Stimulated activated effector memory CD8-positive, alpha-beta T cell treated with anti-CD3 and anti-CD28 coated beads, Interleukin-12 subunit alpha, Interleukin-12 subunit beta, amount 100 ng/mL, for 72 hours (primary cell): Measurements from ENCODE around the gene LDHA.

ENCODE experiments used
- ATAC-seq: fragments of 150-1000 bp; cut with Tn5 transposase; 2 replicates; pipeline ENCODE4 v1.10.0; 2021
- DNase-seq, 2 donors: peaks; one replicate each; pipeline ENCODE4 v3.0.0; 2021 to 2022; ENCODE audit warnings: low spot score in 2 of 2
- H3K27ac Mint-ChIP-seq: one replicate; pipeline ENCODE4 v1.8.0; 2022; ENCODE audit warnings: mild to moderate bottlenecking, mixed read lengths
- H3K36me3 Mint-ChIP-seq: one replicate; pipeline ENCODE4 v1.8.0; 2022; ENCODE audit warnings: mild to moderate bottlenecking, mixed read lengths
- H3K4me1 Mint-ChIP-seq: one replicate; pipeline ENCODE4 v1.8.0; 2022; ENCODE audit warnings: mixed read lengths
- H3K4me3 Mint-ChIP-seq: one replicate; pipeline ENCODE4 v1.8.0; 2022; ENCODE audit warnings: mild to moderate bottlenecking, mixed read lengths
- H3K9me3 Mint-ChIP-seq: one replicate; pipeline ENCODE4 v1.8.0; 2022; ENCODE audit warnings: mixed read lengths

The LDHA gene

GRCh38 chr11:18419040-18419439 lies 24.7 kb downstream of the LDHA start:
- Mint-ChIP-seq H3K4me1 (no peaks in the 10 kb centered on the region), H3K9me3 (no peaks in the 10 kb centered on the region), H3K36me3 (no peaks in the 10 kb centered on the region), H3K4me3 (no peak overlapping the region), H3K27ac (no peak overlapping the region)
- DNase-seq (no peak), ATAC-seq (no peak)

DNA sequence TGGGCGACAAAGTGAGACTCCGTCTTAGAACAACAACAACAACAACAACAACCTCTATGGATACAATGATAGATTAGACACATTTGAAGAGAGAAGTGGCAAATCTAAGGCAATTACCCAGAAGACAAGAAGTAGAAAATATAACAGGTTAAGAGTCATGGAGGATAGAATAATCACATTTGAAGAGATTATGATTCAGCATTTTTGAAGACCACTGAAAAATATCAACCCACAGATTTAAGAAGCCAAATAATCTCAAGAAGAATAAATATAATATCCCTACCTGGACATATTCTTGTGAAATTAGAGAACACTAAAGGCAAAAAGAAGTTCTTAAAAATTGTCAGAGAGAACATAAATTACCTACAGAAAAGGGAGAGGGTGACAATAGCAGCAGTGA lies 25.7 kb downstream of the LDHA start:
- DNase-seq (no peak), ATAC-seq (no peak)
- Mint-ChIP-seq H3K4me3 (no peak overlapping the region), H3K27ac (no peak overlapping the region), H3K36me3 (no peaks in the 10 kb centered on the region), H3K9me3 (no peaks in the 10 kb centered on the region), H3K4me1 (no peaks in the 10 kb centered on the region)

DNA sequence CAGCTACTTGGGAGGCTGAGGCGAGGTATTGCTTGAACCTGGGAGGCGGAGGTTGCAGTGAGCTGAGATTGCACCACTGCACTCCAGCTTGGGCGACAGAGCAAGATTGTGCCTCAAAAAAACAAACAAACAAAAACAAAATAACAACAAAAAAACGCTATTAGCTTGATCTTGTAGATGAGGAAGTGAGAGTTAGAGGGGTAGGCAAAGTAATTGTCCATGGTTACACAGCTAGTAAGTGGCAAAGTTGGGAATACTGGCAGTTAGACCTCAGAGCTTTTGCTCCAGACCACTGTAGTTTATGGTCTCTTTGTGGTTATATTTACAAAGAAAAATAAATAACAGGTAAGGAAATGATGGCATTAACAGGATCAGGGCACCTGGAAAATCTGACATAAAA lies 32.9 kb downstream of the LDHA start:
- H3K36me3 Mint-ChIP-seq: no peaks in the 10 kb centered on the region
- ATAC-seq: no peak
- H3K27ac Mint-ChIP-seq: no peak overlapping the region
- no peak overlapping the region for H3K4me3 Mint-ChIP-seq
- no peak for DNase-seq
- H3K4me1 Mint-ChIP-seq: peaks cover 7% of the 10 kb centered on the region
- H3K9me3 Mint-ChIP-seq: peaks cover 3% of the 10 kb centered on the region

- ATAC-seq (no peak), DNase-seq (no peak)
- peaks cover 3% of the 10 kb centered on the region for H3K9me3 Mint-ChIP-seq
- peaks cover 7% of the 10 kb centered on the region for H3K4me1 Mint-ChIP-seq
- H3K4me3 Mint-ChIP-seq: no peak overlapping the region
- no peak overlapping the region for H3K27ac Mint-ChIP-seq
- H3K36me3 Mint-ChIP-seq: no peaks in the 10 kb centered on the region
These were observed 35.0 kb downstream of the LDHA start for GRCh38 chr11:18429332-18429731.

DNA sequence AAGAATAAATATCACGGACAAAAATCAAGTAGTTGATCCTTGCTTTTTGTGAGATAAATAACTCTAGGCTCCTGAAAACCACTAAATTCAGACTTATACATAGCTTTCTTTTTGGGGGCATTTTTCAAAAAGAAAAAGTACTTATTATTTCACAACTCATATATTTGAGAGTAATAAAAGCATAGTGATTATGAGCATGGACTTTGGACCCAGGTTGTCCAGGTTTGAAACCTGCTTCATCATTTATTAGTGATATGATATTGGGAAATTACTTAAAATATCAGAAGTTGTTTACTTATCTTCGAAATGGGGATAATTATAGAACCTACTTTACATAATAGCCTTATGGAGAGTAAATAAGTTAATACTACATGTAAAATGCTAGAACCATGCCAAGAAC lies 44.3 kb downstream of the LDHA start:
- Mint-ChIP-seq H3K4me1 (no peaks in the 10 kb centered on the region), H3K4me3 (no peak overlapping the region), H3K9me3 (no peaks in the 10 kb centered on the region), H3K36me3 (no peaks in the 10 kb centered on the region), H3K27ac (no peak overlapping the region)
- DNase-seq (no peak), ATAC-seq (no peak)

DNA sequence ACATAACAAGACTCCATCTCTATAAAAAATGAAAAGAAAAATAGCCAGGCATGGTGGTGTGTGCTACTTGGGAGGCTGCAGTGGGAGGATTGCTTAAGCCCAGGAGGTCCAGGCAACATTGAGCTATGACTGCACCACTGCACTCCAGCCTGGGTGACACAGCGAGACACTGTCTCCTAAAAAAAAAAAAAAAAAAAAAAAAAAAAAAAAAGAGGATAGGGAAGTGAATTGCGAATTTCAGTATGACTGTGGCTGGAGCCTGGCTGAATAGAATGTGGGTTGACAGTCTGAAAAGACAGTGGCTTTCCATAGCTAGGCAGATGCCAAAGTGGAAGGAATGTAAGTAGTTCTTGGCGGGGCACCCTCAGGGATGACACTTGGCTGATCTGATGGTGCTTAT lies 54.9 kb downstream of the LDHA start:
- Mint-ChIP-seq H3K9me3 (no peaks in the 10 kb centered on the region), H3K4me3 (no peak overlapping the region), H3K36me3 (no peaks in the 10 kb centered on the region), H3K27ac (no peak overlapping the region), H3K4me1 (no peaks in the 10 kb centered on the region)
- ATAC-seq (no peak), DNase-seq (no peak)

DNA sequence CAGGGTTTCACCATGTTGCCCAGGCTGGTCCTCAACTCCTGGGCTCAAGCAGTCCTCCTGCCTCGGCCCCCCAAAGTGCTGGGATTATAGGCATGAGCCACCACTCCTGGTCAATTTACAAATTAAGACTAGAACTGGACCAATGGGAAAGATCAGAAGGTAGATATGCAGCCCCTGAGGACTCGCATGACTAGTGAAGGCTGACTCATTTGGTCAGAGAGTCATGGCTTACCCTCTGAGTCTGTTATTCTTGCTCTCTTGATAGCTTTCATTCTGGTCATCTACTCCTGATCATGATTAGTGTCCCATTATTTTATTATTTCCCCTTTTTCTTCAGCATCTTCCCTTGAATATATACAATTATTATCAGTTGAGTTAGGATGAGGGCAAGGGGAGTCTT lies 58.6 kb downstream of the LDHA start:
- DNase-seq: no peak
- no peaks in the 10 kb centered on the region for H3K36me3 Mint-ChIP-seq
- no peaks in the 10 kb centered on the region for H3K4me1 Mint-ChIP-seq
- no peak overlapping the region for H3K27ac Mint-ChIP-seq
- no peak overlapping the region for H3K4me3 Mint-ChIP-seq
- no peaks in the 10 kb centered on the region for H3K9me3 Mint-ChIP-seq
- ATAC-seq: no peak

- H3K36me3 Mint-ChIP-seq: no peaks in the 10 kb centered on the region
- no peak for ATAC-seq
- H3K4me1 Mint-ChIP-seq: no peaks in the 10 kb centered on the region
- H3K4me3 Mint-ChIP-seq: no peak within 1 kb of the TSS
- DNase-seq: no peak
- H3K27ac Mint-ChIP-seq: no peak within 1 kb of the TSS
- no peaks in the 10 kb centered on the region for H3K9me3 Mint-ChIP-seq
These were observed 61.5 kb downstream of the LDHA start, which contains the start of gene LDHAL6A for GRCh38 chr11:18455686-18456372. LDHAL6A (plus strand) TSS chr11:18455856; CDS start chr11:18456681, 825 bp downstream.

DNA sequence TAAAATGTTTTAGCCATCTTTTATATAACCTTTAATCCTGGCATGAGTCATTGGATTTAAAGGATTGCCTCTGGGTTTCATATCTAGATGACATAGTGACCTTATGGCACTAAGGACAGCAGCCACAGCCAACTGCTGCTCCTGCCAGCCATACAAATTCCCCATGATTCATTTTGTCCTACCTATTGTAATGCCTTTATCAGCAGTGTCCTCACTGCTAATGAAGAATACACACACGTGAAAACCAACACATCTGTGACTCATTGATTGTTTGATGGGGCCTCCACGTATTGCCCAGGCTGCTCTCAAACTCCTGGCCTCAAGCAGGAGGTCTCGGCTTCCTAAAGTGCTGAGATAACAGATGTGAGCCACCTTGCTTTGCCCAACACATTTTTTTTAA lies 63.1 kb downstream of the LDHA start:
- no peak for DNase-seq
- H3K27ac Mint-ChIP-seq: no peak overlapping the region
- no peak for ATAC-seq

More for the DNA sequence above, 63.1 kb downstream of the LDHA start:
- no peaks in the 10 kb centered on the region for H3K36me3 Mint-ChIP-seq
- no peaks in the 10 kb centered on the region for H3K4me1 Mint-ChIP-seq
- no peak overlapping the region for H3K4me3 Mint-ChIP-seq
- H3K9me3 Mint-ChIP-seq: no peaks in the 10 kb centered on the region
